ENCODE data around the gene CST5.

DNA sequence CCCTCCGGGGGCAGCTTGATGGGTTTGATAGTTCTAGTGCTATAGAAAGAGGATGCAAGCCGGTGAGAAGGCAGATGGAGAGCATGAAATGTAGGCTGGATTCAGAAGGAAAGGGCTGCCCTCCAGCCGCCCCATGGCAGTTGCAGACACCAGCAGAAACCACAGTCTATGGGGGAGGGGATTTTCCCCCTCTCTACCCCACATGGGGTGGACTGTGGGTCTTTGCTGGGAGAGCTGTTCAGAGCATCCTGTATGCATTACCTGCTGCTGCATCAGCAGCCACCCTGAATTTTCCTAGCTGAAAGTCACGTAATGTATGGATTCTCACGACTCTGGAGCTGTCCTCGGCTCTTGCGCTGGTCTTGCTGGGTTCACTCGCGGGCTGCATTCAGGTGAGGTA lies 48.8 kb upstream of the CST5 start:
- no peak for TF ChIP-seq GATA3 (IDR thresholded peaks at IDR 0.05; ENCODE audit: low read depth, low read length)
- TF ChIP-seq GATA2 (IDR thresholded peaks at IDR 0.05; ENCODE audit: low read depth, low read length), result no peak
